ENCODE results near the gene STOML1. TPM values are rescaled to one million over a fixed set of nuclear protein-coding genes. Genes with fewer than 3 reads are reported as not detected.

Gene STOML1
- total RNA-seq, 1 donor from 2014 or later: 14.3 TPM

GRCh38 chr15:73957276-73957675, 34.8 kb downstream of the STOML1 start:
- Mint-ChIP-seq H3K4me3 (ENCODE audit: unreplicated experiment) (no peak overlapping the region), H3K27ac (ENCODE audit: unreplicated experiment) (peak overlapping the region; percentile 19), H3K4me1 (ENCODE audit: unreplicated experiment) (peaks cover 20% of the 10 kb centered on the region), H3K27me3 (ENCODE audit: unreplicated experiment) (peaks cover 14% of the 10 kb centered on the region), H3K9me3 (ENCODE audit: unreplicated experiment) (no peaks in the 10 kb centered on the region), H3K36me3 (ENCODE audit: low read depth, unreplicated experiment) (no peaks in the 10 kb centered on the region)
- TF ChIP-seq CTCF (IDR thresholded peaks at IDR 0.05; ENCODE audit: unreplicated experiment): no peak
- no peak for DNase-seq (ENCODE audit: low spot score)

GRCh38 chr15:73956743-73957135, 35.4 kb downstream of the STOML1 start:
- Mint-ChIP-seq H3K27ac (ENCODE audit: unreplicated experiment) (no peak overlapping the region), H3K4me3 (ENCODE audit: unreplicated experiment) (no peak overlapping the region), H3K27me3 (ENCODE audit: unreplicated experiment) (peaks cover 15% of the 10 kb centered on the region), H3K4me1 (ENCODE audit: unreplicated experiment) (peaks cover 19% of the 10 kb centered on the region), H3K36me3 (ENCODE audit: low read depth, unreplicated experiment) (no peaks in the 10 kb centered on the region), H3K9me3 (ENCODE audit: unreplicated experiment) (no peaks in the 10 kb centered on the region)
- no peak for DNase-seq (ENCODE audit: low spot score)
- TF ChIP-seq CTCF (IDR thresholded peaks at IDR 0.05; ENCODE audit: unreplicated experiment): no peak

- Mint-ChIP-seq H3K27ac (ENCODE audit: unreplicated experiment) (no peak overlapping the region), H3K9me3 (ENCODE audit: unreplicated experiment) (no peaks in the 10 kb centered on the region), H3K27me3 (ENCODE audit: unreplicated experiment) (peaks cover 15% of the 10 kb centered on the region), H3K36me3 (ENCODE audit: low read depth, unreplicated experiment) (no peaks in the 10 kb centered on the region), H3K4me3 (ENCODE audit: unreplicated experiment) (no peak overlapping the region), H3K4me1 (ENCODE audit: unreplicated experiment) (peaks cover 21% of the 10 kb centered on the region)
- DNase-seq (ENCODE audit: low spot score): no peak
- no peak for TF ChIP-seq CTCF (IDR thresholded peaks at IDR 0.05; ENCODE audit: unreplicated experiment)
Measured at GRCh38 chr15:73955861-73956742, 36.0 kb downstream of the STOML1 start.

- no peak overlapping the region for H3K4me3 Mint-ChIP-seq (ENCODE audit: unreplicated experiment)
- peaks cover 2% of the 10 kb centered on the region for H3K36me3 Mint-ChIP-seq (ENCODE audit: low read depth, unreplicated experiment)
- H3K4me1 Mint-ChIP-seq (ENCODE audit: unreplicated experiment): peaks cover 26% of the 10 kb centered on the region
- TF ChIP-seq CTCF (IDR thresholded peaks at IDR 0.05; ENCODE audit: unreplicated experiment): no peak
- no peak overlapping the region for H3K27ac Mint-ChIP-seq (ENCODE audit: unreplicated experiment)
- no peak for DNase-seq (ENCODE audit: low spot score)
- H3K9me3 Mint-ChIP-seq (ENCODE audit: unreplicated experiment): no peaks in the 10 kb centered on the region
- peaks cover 15% of the 10 kb centered on the region for H3K27me3 Mint-ChIP-seq (ENCODE audit: unreplicated experiment)
Measured at GRCh38 chr15:73955326-73955725, 36.8 kb downstream of the STOML1 start.

All from endothelial cell (in vitro differentiated cells).